Measurements from ENCODE around the gene SLC10A7.

The SLC10A7 gene

DNA sequence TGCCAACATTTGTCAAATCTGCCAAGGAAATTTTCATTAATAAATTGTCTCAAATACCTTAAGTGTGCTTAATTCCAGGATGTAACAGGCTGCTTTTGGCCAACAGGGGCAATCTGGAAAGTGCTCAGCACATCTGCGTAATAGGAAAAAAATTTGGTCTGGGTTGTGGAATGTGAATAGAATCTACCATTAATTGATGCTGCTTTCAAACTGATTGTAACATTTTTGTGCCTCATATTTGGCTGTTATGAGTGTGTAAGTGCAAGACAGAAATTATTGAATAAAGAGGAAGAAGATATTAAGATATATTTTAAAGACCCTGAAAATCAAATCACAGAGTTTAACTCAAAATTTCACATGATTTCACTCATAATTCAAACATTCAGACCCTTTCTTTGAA lies 266.3 kb downstream of the SLC10A7 start:
- H3K4me3 ChIP-seq (ENCODE audit: low read depth, low read length), result no peak overlapping the region
- CTCF ChIA-PET, result interaction anchor here (1.2 kb wide), 1 partner anchor 11 kb away, joined by 3 read pairs; no protein-coding TSS in a partner anchor
- no peak for TF ChIP-seq CTCF (IDR thresholded peaks at IDR 0.05; ENCODE audit: insufficient read depth, low read length, missing control alignments)
- DNase-seq (ENCODE audit: low read depth, low spot score), result no peak
- POLR2A ChIA-PET, result no interaction called here

DNA sequence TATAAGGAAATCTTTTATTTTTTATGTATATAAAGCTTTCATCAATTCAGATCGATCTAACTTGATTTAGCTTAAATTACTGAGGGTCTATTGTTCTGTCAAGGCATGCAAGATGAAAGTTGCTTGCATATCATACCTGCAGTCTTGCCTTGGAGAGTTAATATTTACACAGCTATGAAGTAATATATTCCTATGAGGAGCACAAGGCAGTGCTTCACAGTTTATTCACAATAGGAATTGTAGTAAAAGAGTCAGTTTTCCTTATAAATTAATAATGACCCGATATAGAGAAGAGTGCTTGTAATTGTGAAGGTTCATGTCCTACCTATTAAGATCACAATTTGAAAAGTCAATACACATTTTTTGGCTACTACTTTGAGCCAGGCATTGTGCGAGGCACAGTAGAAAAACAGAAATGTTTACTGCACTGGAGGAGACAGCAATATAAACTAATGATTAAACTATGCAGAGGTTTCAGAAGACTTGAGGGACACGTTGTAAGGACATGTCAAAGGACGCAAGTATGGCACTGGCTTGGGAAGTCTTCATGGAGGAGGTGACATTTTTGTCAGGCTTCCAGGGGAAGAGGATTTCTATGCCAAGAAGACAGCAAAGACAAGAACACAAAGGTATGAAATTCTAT lies 268.6 kb downstream of the SLC10A7 start:
- TF ChIP-seq CTCF (IDR thresholded peaks at IDR 0.05; ENCODE audit: insufficient read depth, low read length, missing control alignments), result no peak
- DNase-seq (ENCODE audit: low read depth, low spot score), result no peak
- H3K4me3 ChIP-seq (ENCODE audit: low read depth, low read length), result no peak overlapping the region
- ChIA-PET CTCF (interaction anchor here (0.8 to 1.1 kb wide), 2 partner anchors 86 to 88 kb away, joined by 3 to 5 read pairs; no protein-coding TSS in a partner anchor), POLR2A (no interaction called here)

GRCh38 chr4:146247356-146247755 lies 274.4 kb downstream of the SLC10A7 start:
- TF ChIP-seq CTCF (IDR thresholded peaks at IDR 0.05; ENCODE audit: insufficient read depth, low read length, missing control alignments), result no peak
- POLR2A ChIA-PET, result interaction anchor here (0.5 kb wide), 1 partner anchor 850 kb away, joined by 3 read pairs; no protein-coding TSS in a partner anchor
- no peak overlapping the region for H3K4me3 ChIP-seq (ENCODE audit: low read depth, low read length)
- DNase-seq (ENCODE audit: low read depth, low spot score), result no peak
- CTCF ChIA-PET, result interaction anchor here (1.1 kb wide), 1 partner anchor 12 kb away, joined by 4 read pairs; no protein-coding TSS in a partner anchor

GRCh38 chr4:146246381-146246780 lies 275.4 kb downstream of the SLC10A7 start:
- no peak overlapping the region for H3K4me3 ChIP-seq (ENCODE audit: low read depth, low read length)
- no peak for DNase-seq (ENCODE audit: low read depth, low spot score)
- CTCF ChIA-PET, result no interaction called here
- no peak for TF ChIP-seq CTCF (IDR thresholded peaks at IDR 0.05; ENCODE audit: insufficient read depth, low read length, missing control alignments)
- POLR2A ChIA-PET, result no interaction called here

DNA sequence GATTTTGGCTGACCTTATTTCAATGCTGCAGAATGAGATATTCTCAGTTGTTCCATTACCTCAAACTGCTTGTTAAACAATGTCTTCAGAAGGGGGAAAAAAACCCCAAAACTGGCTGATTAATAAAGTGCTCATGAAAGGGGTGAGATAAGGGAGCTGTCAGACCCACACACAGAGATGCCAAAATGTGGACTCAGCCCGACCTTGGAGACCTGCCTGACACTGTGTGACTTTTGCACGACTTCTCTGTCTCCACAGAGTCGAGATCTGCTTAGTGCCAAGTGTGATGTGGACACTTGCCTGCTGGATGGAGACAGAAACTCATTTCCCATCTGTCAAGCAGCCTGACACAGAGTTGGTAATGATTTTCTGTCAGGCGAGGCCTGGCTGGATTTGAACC lies 275.9 kb downstream of the SLC10A7 start:
- ChIA-PET CTCF (no interaction called here), POLR2A (no interaction called here)
- no peak for TF ChIP-seq CTCF (IDR thresholded peaks at IDR 0.05; ENCODE audit: insufficient read depth, low read length, missing control alignments)
- no peak for DNase-seq (ENCODE audit: low read depth, low spot score)
- H3K4me3 ChIP-seq (ENCODE audit: low read depth, low read length), result no peak overlapping the region

GRCh38 chr4:146245246-146245645 lies 276.5 kb downstream of the SLC10A7 start:
- H3K4me3 ChIP-seq (ENCODE audit: low read depth, low read length), result no peak overlapping the region
- CTCF ChIA-PET, result interaction anchor here (1.0 to 1.5 kb wide), 4 partner anchors 14 to 90 kb away, joined by 3 to 4 read pairs (median 4); no protein-coding TSS in a partner anchor
- TF ChIP-seq CTCF (IDR thresholded peaks at IDR 0.05; ENCODE audit: insufficient read depth, low read length, missing control alignments), result no peak
- POLR2A ChIA-PET, result no interaction called here
- no peak for DNase-seq (ENCODE audit: low read depth, low spot score)
